ENCODE measurements around the gene PPP1R10. TPM values are rescaled to one million over a fixed set of nuclear protein-coding genes. Genes with fewer than 3 reads are reported as not detected.
A peak's percentile ranks its signal among the peaks of the same experiment; 100 is the strongest.

Gene PPP1R10
- total and polyA plus RNA-seq, 10 donors = 13.5 to 86.2 (median 67.2) TPM

GRCh38 chr6:30613251-30614043 lies 3.6 kb downstream of the PPP1R10 start:
- Histone ChIP-seq H3K27me3 (replicated peaks in 1 of 7) (no peaks in the 10 kb centered on the region), H3K27ac (peak overlapping the region; percentile 93 to 98 (median 96)), H3K36me3 (peaks cover 2 to 46% (median 22%) of the 10 kb centered on the region in 6 donors), H3K9me3 (no peaks in the 10 kb centered on the region), H3K4me1 (peaks cover 25 to 68% (median 58%) of the 10 kb centered on the region in 6 donors), H3K4me3 (peak overlapping the region in 6 of 8 donors; percentile 70 to 98 (median 80))
- TF ChIP-seq CTCF (IDR thresholded peaks at IDR 0.05 in 8 of 11, conservative IDR thresholded peaks at IDR 0.05 in 3 of 11) = no peak
- peak in 1 of 3 donors; percentile 40 for TF ChIP-seq POLR2AphosphoS5 (IDR thresholded peaks at IDR 0.05)
- no peak for DNase-seq
- intact Hi-C loops (cut with DNase I; ENCODE audit: low total_unique reads) = loop anchor here (10.0 kb wide), 1 partner anchor 111 kb away; the partner anchor contains the start of gene TUBB

GRCh38 chr6:30612687-30613248 lies 4.3 kb downstream of the PPP1R10 start:
- TF ChIP-seq POLR2AphosphoS5 (IDR thresholded peaks at IDR 0.05) = peak in 1 of 3 donors; percentile 74
- no peak for TF ChIP-seq POLR2A (IDR thresholded peaks at IDR 0.05)
- TF ChIP-seq CTCF (IDR thresholded peaks at IDR 0.05 in 8 of 11, conservative IDR thresholded peaks at IDR 0.05 in 3 of 11) = no peak
- WGBS, 5 donors = 56 to 76% (median 61%) methylated on average over 6 of the region's 6 CpGs
- no peak for DNase-seq
- Histone ChIP-seq H3K4me1 (peaks cover 25 to 70% (median 55%) of the 10 kb centered on the region in 6 donors), H3K36me3 (peaks cover 2 to 52% (median 29%) of the 10 kb centered on the region in 6 donors), H3K27me3 (replicated peaks in 1 of 7) (no peaks in the 10 kb centered on the region), H3K4me3 (no peak overlapping the region), H3K27ac (peak overlapping the region in 6 of 8 donors; percentile 94 to 98 (median 97)), H3K9me3 (no peaks in the 10 kb centered on the region)
- intact Hi-C loops (cut with DNase I; ENCODE audit: low total_unique reads) = loop anchor here (10.0 kb wide), 1 partner anchor 112 kb away; the partner anchor contains the start of gene TUBB

- no peak for TF ChIP-seq POLR2A (IDR thresholded peaks at IDR 0.05)
- no peak for TF ChIP-seq CTCF (IDR thresholded peaks at IDR 0.05 in 8 of 11, conservative IDR thresholded peaks at IDR 0.05 in 3 of 11)
- TF ChIP-seq POLR2AphosphoS5 (IDR thresholded peaks at IDR 0.05) = no peak
- Histone ChIP-seq H3K36me3 (peaks cover 2 to 58% (median 33%) of the 10 kb centered on the region in 6 donors), H3K4me3 (no peak overlapping the region), H3K27ac (peak overlapping the region in 5 of 8 donors; percentile 94 to 98 (median 96)), H3K4me1 (peaks cover 25 to 76% (median 58%) of the 10 kb centered on the region in 6 donors), H3K9me3 (no peaks in the 10 kb centered on the region), H3K27me3 (replicated peaks in 1 of 7) (no peaks in the 10 kb centered on the region)
- intact Hi-C loops (cut with DNase I; ENCODE audit: low total_unique reads) = loop anchor here (10.0 kb wide), 1 partner anchor 113 kb away; the partner anchor contains the start of gene TUBB
- WGBS, 5 donors = 80 to 89% (median 82%) methylated on average over 1 of the region's 1 CpG
- no peak for DNase-seq
Measured at GRCh38 chr6:30612213-30612612, 4.8 kb downstream of the PPP1R10 start.

GRCh38 chr6:30611856-30612194 lies 5.2 kb downstream of the PPP1R10 start:
- Histone ChIP-seq H3K27me3 (replicated peaks in 1 of 7) (no peaks in the 10 kb centered on the region), H3K27ac (peak overlapping the region in 3 of 8 donors; percentile 58 to 98 (median 96)), H3K4me3 (no peak overlapping the region), H3K9me3 (no peaks in the 10 kb centered on the region), H3K4me1 (peaks cover 25 to 80% (median 58%) of the 10 kb centered on the region in 6 donors), H3K36me3 (peaks cover 2 to 60% (median 36%) of the 10 kb centered on the region in 6 donors)
- no peak for DNase-seq
- WGBS, 5 donors = 81 to 91% (median 84%) methylated on average over 2 of the region's 2 CpGs
- TF ChIP-seq POLR2A (IDR thresholded peaks at IDR 0.05) (no peak), CTCF (IDR thresholded peaks at IDR 0.05 in 8 of 11, conservative IDR thresholded peaks at IDR 0.05 in 3 of 11) (no peak), POLR2AphosphoS5 (IDR thresholded peaks at IDR 0.05) (no peak)
- intact Hi-C loops (cut with DNase I; ENCODE audit: low total_unique reads) = loop anchor here (10.0 kb wide), 1 partner anchor 113 kb away; the partner anchor contains the start of gene TUBB
